ENCODE data around the gene NFATC1.

Gene NFATC1

GRCh38 chr18:79488311-79489050, 92.8 kb downstream of the NFATC1 start:
- no peak for TF ChIP-seq CTCF (IDR thresholded peaks at IDR 0.05; ENCODE audit: extremely low read depth, insufficient read depth, missing control alignments)
- in situ Hi-C loops (cut with MboI; ENCODE audit: low pct_unique_long_range_greater_than_20kb, low sequenced_read_pairs, unreplicated experiment): no loop called here
- no peak for DNase-seq (ENCODE audit: low spot score)

GRCh38 chr18:79489051-79489898, 93.5 kb downstream of the NFATC1 start:
- in situ Hi-C loops (cut with MboI; ENCODE audit: low pct_unique_long_range_greater_than_20kb, low sequenced_read_pairs, unreplicated experiment): no loop called here
- TF ChIP-seq CTCF (IDR thresholded peaks at IDR 0.05; ENCODE audit: extremely low read depth, insufficient read depth, missing control alignments): no peak

GRCh38 chr18:79489899-79490625, 94.3 kb downstream of the NFATC1 start:
- no peak for DNase-seq (ENCODE audit: low spot score)
- TF ChIP-seq CTCF (IDR thresholded peaks at IDR 0.05; ENCODE audit: extremely low read depth, insufficient read depth, missing control alignments): no peak
- in situ Hi-C loops (cut with MboI; ENCODE audit: low pct_unique_long_range_greater_than_20kb, low sequenced_read_pairs, unreplicated experiment): no loop called here

More at GRCh38 chr18:79489051-79489898, 93.5 kb downstream of the NFATC1 start:
- DNase-seq (ENCODE audit: low spot score): no peak

- in situ Hi-C loops (cut with MboI; ENCODE audit: low pct_unique_long_range_greater_than_20kb, low sequenced_read_pairs, unreplicated experiment): no loop called here
- no peak for TF ChIP-seq CTCF (IDR thresholded peaks at IDR 0.05; ENCODE audit: extremely low read depth, insufficient read depth, missing control alignments)
- DNase-seq (ENCODE audit: low spot score): no peak
Measured at GRCh38 chr18:79490626-79491041, 94.9 kb downstream of the NFATC1 start.

GRCh38 chr18:79491081-79491551, 95.4 kb downstream of the NFATC1 start:
- in situ Hi-C loops (cut with MboI; ENCODE audit: low pct_unique_long_range_greater_than_20kb, low sequenced_read_pairs, unreplicated experiment): no loop called here
- TF ChIP-seq CTCF (IDR thresholded peaks at IDR 0.05; ENCODE audit: extremely low read depth, insufficient read depth, missing control alignments): no peak
- no peak for DNase-seq (ENCODE audit: low spot score)

- TF ChIP-seq CTCF (IDR thresholded peaks at IDR 0.05; ENCODE audit: extremely low read depth, insufficient read depth, missing control alignments): no peak
- in situ Hi-C loops (cut with MboI; ENCODE audit: low pct_unique_long_range_greater_than_20kb, low sequenced_read_pairs, unreplicated experiment): no loop called here
- DNase-seq (ENCODE audit: low spot score): no peak
Measured at GRCh38 chr18:79493211-79493800, 97.6 kb downstream of the NFATC1 start.
